Right lobe of liver (tissue), 6 donors: ENCODE measurements around the gene SNX6. TPM values are rescaled to one million over a fixed set of nuclear protein-coding genes. Genes with fewer than 3 reads are reported as not detected.
A peak's percentile ranks its signal among the peaks of the same experiment; 100 is the strongest.

ENCODE experiments used
- ATAC-seq, 4 donors: fragments of 200-7000 bp; cut with Tn5 transposase; one replicate each; pipeline ENCODE4 v1.9.1; 2020; ENCODE audit warnings: mild to moderate bottlenecking in 4 of 4, moderate library complexity in 4 of 4
- DNase-seq, 3 donors: peaks; one replicate each; pipeline ENCODE4 v3.0.0-alpha.2; 2020
- H3K27ac ChIP-seq, 3 donors: fragments of 200-600 bp; one replicate each; pipeline ENCODE4 v1.8.0; 2022
- H3K27me3 ChIP-seq, 2 donors: fragments of 200-600 bp; one replicate each; pipeline ENCODE4 v1.8.0; 2022
- H3K36me3 ChIP-seq, 4 donors: fragments of 200-600 bp; sonication (generic) in 1 of 4; one replicate each; pipeline versions ENCODE4 v1.5.1 to v1.8.0; 2017 to 2022; ENCODE audit warnings: control low read depth in 1 of 4
- H3K4me1 ChIP-seq, 4 donors: fragments of 200-600 bp; sonication (generic) in 1 of 4; one replicate each; pipeline versions ENCODE4 v1.5.1 to v1.8.0; 2017 to 2022; ENCODE audit warnings: control low read depth in 1 of 4
- H3K4me3 ChIP-seq, 3 donors: fragments of 200-600 bp; one replicate each; pipeline ENCODE4 v1.8.0; 2022
- H3K9me3 ChIP-seq, 4 donors: fragments of 200-600 bp; sonication (generic) in 1 of 4; one replicate each; pipeline versions ENCODE4 v1.5.1 to v1.8.0; 2017 to 2022; ENCODE audit warnings: control low read depth in 1 of 4
- POLR2A ChIP-seq: fragments of 450-650 bp; IDR thresholded peaks from one replicate; pipeline ENCODE4 v1.6.1; 2017; ENCODE audit warnings: antibody characterized with exemption, mild to moderate bottlenecking
- WGBS: methylation state at CpG from one replicate; pipeline ENCODE4 v1.1.6; 2018; ENCODE audit warnings: low coverage, low lambda C conversion rate; ENCODE audit not compliant: insufficient coverage; ENCODE audit errors: missing lambda C conversion rate; 5-methylcytosine and 5-hydroxymethylcytosine counted together
- intact Hi-C, 2 donors: fragments of 100-400 bp; cut with DNase I; formaldehyde crosslinking; loops; one replicate each; pipeline versions ENCODE4 v1.11.2 to v1.14.1; 2022
- total RNA-seq, 6 experiments: library from RNA; depleted of rRNA in 2 of 6; stranded (reverse); fragments of >200 nt in 2 of 6; fragmentation: NEBNext Ultra II Directional in 3 of 6; extraction: Animal tissue kit (Norgen Biotek cat#: 25700) in 3 of 6; gene quantifications; one replicate each; pipeline versions ENCODE4 v1.1.0 to v1.2.4, GENCODE V29; 2016 to 2023
- TF ChIP-seq, protein P1 (sequence below), 4 donors: fragments of 200-600 bp in 3 of 4; fragments of 450-650 bp in 1 of 4; IDR thresholded peaks; one replicate each; pipeline versions ENCODE4 v1.5.1 to v1.8.0; 2016 to 2022; ENCODE audit warnings: antibody characterized with exemption in 4 of 4, mild to moderate bottlenecking in 2 of 4
- donor health status: DM: no; HTN: yes; CAD: no.
- donor health status: DM: no; HTN: no; CAD: no.
- donor health status: DM: no; HTN: no; CAD: no.
- donor health status: DM: no; HTN: yes; CAD: no.
- donor health status: DM: no; HTN: yes; CAD: no.

Gene SNX6
- total RNA-seq, 6 experiments from 2014 or later: 16.4 to 49.7 (median 31.5) TPM

- DNase-seq (no peak), ATAC-seq (peak in 2 of 4 donors; percentile 24 to 36)
- H3K9me3 ChIP-seq: no peaks in the 10 kb centered on the region
- intact Hi-C loops: no loop called here
- H3K4me1 ChIP-seq: no peaks in the 10 kb centered on the region
- H3K4me3 ChIP-seq: no peak overlapping the region
- peaks cover 0 to 86% (median 32%) of the 10 kb centered on the region in 4 donors for H3K36me3 ChIP-seq
- TF ChIP-seq, protein P1, sequence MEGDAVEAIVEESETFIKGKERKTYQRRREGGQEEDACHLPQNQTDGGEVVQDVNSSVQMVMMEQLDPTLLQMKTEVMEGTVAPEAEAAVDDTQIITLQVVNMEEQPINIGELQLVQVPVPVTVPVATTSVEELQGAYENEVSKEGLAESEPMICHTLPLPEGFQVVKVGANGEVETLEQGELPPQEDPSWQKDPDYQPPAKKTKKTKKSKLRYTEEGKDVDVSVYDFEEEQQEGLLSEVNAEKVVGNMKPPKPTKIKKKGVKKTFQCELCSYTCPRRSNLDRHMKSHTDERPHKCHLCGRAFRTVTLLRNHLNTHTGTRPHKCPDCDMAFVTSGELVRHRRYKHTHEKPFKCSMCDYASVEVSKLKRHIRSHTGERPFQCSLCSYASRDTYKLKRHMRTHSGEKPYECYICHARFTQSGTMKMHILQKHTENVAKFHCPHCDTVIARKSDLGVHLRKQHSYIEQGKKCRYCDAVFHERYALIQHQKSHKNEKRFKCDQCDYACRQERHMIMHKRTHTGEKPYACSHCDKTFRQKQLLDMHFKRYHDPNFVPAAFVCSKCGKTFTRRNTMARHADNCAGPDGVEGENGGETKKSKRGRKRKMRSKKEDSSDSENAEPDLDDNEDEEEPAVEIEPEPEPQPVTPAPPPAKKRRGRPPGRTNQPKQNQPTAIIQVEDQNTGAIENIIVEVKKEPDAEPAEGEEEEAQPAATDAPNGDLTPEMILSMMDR (IDR thresholded peaks at IDR 0.05): no peak
- no peak for TF ChIP-seq POLR2A
- H3K27me3 ChIP-seq: no peaks in the 10 kb centered on the region
- WGBS: 73% methylated on average over 2 of the region's 2 CpGs
- no peak overlapping the region for H3K27ac ChIP-seq
These were observed 24.5 kb downstream of the SNX6 start for GRCh38 chr14:34605461-34605860.

GRCh38 chr14:34604995-34605394 lies 25.0 kb downstream of the SNX6 start:
- ATAC-seq (peak in 3 of 4 donors; percentile 25 to 55 (median 48)), DNase-seq (no peak)
- peaks cover 0 to 91% (median 33%) of the 10 kb centered on the region in 4 donors for H3K36me3 ChIP-seq
- no peaks in the 10 kb centered on the region for H3K9me3 ChIP-seq
- intact Hi-C loops: no loop called here
- no peak overlapping the region for H3K4me3 ChIP-seq
- TF ChIP-seq, protein P1 (IDR thresholded peaks at IDR 0.05): no peak
- TF ChIP-seq POLR2A: no peak
- WGBS: 75% methylated on average over 1 of the region's 1 CpG
- H3K27me3 ChIP-seq: no peaks in the 10 kb centered on the region
- H3K27ac ChIP-seq: no peak overlapping the region
- no peaks in the 10 kb centered on the region for H3K4me1 ChIP-seq

DNA sequence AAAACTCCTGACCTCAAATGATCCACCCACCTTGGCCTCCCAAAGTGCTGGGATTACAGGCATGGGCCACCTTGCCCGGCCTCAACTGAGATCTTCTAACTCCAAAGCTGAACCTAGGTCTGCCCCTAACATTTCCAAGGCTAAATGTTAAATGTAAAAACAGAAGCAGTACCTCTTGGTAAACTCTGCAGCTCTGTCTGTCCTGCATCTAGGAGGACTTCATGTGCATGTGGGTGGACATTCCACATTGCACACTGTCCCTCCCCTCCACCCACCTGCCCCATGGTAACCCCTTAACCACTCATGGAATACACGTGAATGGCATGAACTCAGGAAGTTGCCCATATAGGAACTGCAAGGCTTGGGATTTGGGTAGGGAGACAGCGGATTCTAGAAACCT lies 33.1 kb downstream of the SNX6 start:
- TF ChIP-seq, protein P1 (IDR thresholded peaks at IDR 0.05): no peak
- no peak for TF ChIP-seq POLR2A
- H3K27ac ChIP-seq: no peak overlapping the region
- no peaks in the 10 kb centered on the region for H3K27me3 ChIP-seq
- no CpG with 5 or more reads among the region's 3 CpGs for WGBS
- peaks cover 4 to 89% (median 40%) of the 10 kb centered on the region in 4 donors for H3K36me3 ChIP-seq
- DNase-seq: peak in 1 of 3 donors; percentile 14
- no peak overlapping the region for H3K4me3 ChIP-seq
- intact Hi-C loops: no loop called here
- no peaks in the 10 kb centered on the region for H3K9me3 ChIP-seq
- H3K4me1 ChIP-seq: no peaks in the 10 kb centered on the region
- ATAC-seq: no peak

GRCh38 chr14:34593740-34594375 lies 36.1 kb downstream of the SNX6 start:
- intact Hi-C loops: no loop called here
- WGBS: 68% methylated on average over 2 of the region's 11 CpGs
- peaks cover 4 to 83% (median 42%) of the 10 kb centered on the region in 4 donors for H3K36me3 ChIP-seq

More at GRCh38 chr14:34593740-34594375, 36.1 kb downstream of the SNX6 start:
- TF ChIP-seq, protein P1 (IDR thresholded peaks at IDR 0.05): no peak
- TF ChIP-seq POLR2A: no peak
- ATAC-seq (no peak), DNase-seq (peak in 1 of 3 donors; percentile 37)
- Histone ChIP-seq H3K9me3 (no peaks in the 10 kb centered on the region), H3K4me1 (no peaks in the 10 kb centered on the region), H3K27ac (no peak overlapping the region), H3K4me3 (no peak overlapping the region), H3K27me3 (no peaks in the 10 kb centered on the region)
